MCF 10A (cell line): ENCODE measurements around the gene RPS6KA2. TPM values are rescaled to one million over a fixed set of nuclear protein-coding genes. Genes with fewer than 3 reads are reported as not detected.
A peak's percentile ranks its signal among the peaks of the same experiment; 100 is the strongest.

Experiments
- BruUV-seq: library from RNA; stranded (reverse); fragments of 400-500 nt; replicated peaks from 2 replicates; lab custom pipeline; 2021; lab: Mats Ljungman, UMichigan
- CTCF ChIA-PET: fragments of 300-600 bp; sonication (Branson Sonifier 250); formaldehyde crosslinking; extraction: SDS; loops from one replicate; lab custom pipeline; 2021; ENCODE audit warnings: antibody characterized with exemption, inconsistent platforms; lab: Yijun Ruan, JAX
- POLR2A ChIA-PET: fragments of 300-600, 350-650 bp; sonication (Branson Sonifier 250); formaldehyde crosslinking; extraction: SDS; loops from one replicate; lab custom pipeline; 2020; ENCODE audit warnings: antibody characterized with exemption, inconsistent platforms; lab: Yijun Ruan, JAX
- DNase-seq: peaks from one replicate; pipeline ENCODE4 v3.0.0-alpha.2; 2018; ENCODE audit not compliant: unreplicated experiment
- H3K27ac Mint-ChIP-seq: one replicate; pipeline ENCODE4 v1.8.0; 2022; ENCODE audit warnings: mild to moderate bottlenecking, low read depth, mixed read lengths; ENCODE audit not compliant: unreplicated experiment
- H3K27me3 Mint-ChIP-seq: one replicate; pipeline ENCODE4 v1.8.0; 2022; ENCODE audit warnings: mixed read lengths; ENCODE audit not compliant: insufficient read depth, unreplicated experiment
- H3K36me3 Mint-ChIP-seq: one replicate; pipeline ENCODE4 v1.8.0; 2022; ENCODE audit warnings: mild to moderate bottlenecking, moderate library complexity, mixed read lengths; ENCODE audit not compliant: insufficient read depth, unreplicated experiment
- H3K4me1 Mint-ChIP-seq: one replicate; pipeline ENCODE4 v1.8.0; 2022; ENCODE audit warnings: mixed read lengths; ENCODE audit not compliant: insufficient read depth, unreplicated experiment
- H3K4me3 Mint-ChIP-seq: one replicate; pipeline ENCODE4 v1.8.0; 2022; ENCODE audit warnings: mild to moderate bottlenecking, moderate library complexity, mixed read lengths; ENCODE audit not compliant: unreplicated experiment
- H3K9me3 Mint-ChIP-seq: one replicate; pipeline ENCODE4 v1.8.0; 2022; ENCODE audit warnings: mixed read lengths; ENCODE audit not compliant: unreplicated experiment
- intact Hi-C: fragments of 100-400 bp; cut with micrococcal nuclease; formaldehyde crosslinking; loops from 2 replicates; pipeline ENCODE4 v1.14.1; 2022
- total RNA-seq: library from RNA; stranded (reverse); gene quantifications from 2 replicates; pipeline ENCODE4 v1.2.3, GENCODE V29; 2022
- TF ChIP-seq, protein P1 (sequence below): fragments of 200-600 bp; IDR thresholded peaks from one replicate; pipeline ENCODE4 v1.8.0; 2022; ENCODE audit warnings: antibody characterized with exemption, mild to moderate bottlenecking; ENCODE audit not compliant: unreplicated experiment

The RPS6KA2 gene
- total RNA-seq, 1 experiment from 2014 or later = 126 TPM

DNA sequence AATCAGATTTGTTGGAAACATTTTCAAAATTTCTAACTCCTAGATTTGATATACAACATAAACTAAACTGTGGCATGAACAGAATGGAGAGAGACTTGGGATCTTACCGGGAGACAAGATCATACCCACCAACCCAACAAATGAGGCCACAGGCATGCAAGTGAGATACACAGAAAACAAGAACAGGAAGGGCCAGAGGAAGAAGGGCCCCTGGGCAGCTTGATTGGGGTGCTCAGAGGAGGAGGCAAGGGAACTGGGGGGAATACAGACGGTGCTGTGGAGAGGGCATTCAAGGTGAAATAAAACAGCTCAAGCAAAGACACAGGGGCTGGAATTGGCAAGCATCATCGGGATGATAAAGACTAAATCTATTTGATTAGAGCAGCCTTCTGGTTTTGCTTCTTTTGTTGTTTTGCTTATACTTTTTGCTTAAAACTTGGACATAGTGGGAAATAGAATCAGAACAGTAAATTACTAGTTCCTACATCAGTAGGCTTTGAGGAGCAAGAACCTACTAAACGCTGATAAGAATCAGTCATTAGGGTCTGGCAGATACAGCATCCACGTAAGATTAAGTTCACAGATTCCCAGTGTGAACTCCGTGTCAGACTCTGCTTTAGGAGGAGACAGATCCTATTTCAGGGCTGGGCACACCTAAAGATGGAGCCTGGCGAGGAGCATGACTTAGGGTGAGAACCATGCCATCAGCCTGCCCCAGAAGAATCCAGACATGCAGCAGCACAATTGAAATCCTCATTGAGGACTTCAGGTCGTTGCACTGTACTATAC lies 37.1 kb downstream of the RPS6KA2 start:
- BruUV-seq = no TSS peak
- Mint-ChIP-seq H3K4me1 (peaks cover 35% of the 10 kb centered on the region), H3K27ac (peak overlapping the region; percentile 7), H3K27me3 (no peaks in the 10 kb centered on the region), H3K9me3 (no peaks in the 10 kb centered on the region), H3K4me3 (no peak overlapping the region), H3K36me3 (peaks cover 30% of the 10 kb centered on the region)
- ChIA-PET CTCF (no interaction called here), POLR2A (interaction anchor here (1.0 kb wide), 1 partner anchor 34 kb away, joined by 3 read pairs; no protein-coding TSS in a partner anchor)
- intact Hi-C loops = no loop called here
- TF ChIP-seq, protein P1, sequence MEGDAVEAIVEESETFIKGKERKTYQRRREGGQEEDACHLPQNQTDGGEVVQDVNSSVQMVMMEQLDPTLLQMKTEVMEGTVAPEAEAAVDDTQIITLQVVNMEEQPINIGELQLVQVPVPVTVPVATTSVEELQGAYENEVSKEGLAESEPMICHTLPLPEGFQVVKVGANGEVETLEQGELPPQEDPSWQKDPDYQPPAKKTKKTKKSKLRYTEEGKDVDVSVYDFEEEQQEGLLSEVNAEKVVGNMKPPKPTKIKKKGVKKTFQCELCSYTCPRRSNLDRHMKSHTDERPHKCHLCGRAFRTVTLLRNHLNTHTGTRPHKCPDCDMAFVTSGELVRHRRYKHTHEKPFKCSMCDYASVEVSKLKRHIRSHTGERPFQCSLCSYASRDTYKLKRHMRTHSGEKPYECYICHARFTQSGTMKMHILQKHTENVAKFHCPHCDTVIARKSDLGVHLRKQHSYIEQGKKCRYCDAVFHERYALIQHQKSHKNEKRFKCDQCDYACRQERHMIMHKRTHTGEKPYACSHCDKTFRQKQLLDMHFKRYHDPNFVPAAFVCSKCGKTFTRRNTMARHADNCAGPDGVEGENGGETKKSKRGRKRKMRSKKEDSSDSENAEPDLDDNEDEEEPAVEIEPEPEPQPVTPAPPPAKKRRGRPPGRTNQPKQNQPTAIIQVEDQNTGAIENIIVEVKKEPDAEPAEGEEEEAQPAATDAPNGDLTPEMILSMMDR = no peak
- DNase-seq = no peak

DNA sequence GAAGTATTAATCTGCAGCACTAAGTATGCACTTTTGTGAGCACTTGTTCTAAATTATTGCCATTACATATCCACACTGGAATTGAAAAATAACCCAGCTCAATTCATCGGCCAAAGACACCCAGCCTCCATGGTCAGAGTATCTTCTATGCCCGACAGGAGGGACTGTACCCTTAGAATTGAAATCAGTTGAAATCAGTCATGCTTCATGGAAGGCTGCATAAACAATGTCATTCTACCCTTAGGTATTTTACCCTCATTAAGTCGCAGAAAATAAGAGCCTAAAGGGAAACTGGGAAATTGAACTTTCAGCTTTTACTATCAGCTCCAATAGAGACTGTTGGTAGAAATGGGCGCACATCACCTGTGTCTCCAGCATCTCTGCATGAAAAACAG lies 37.7 kb downstream of the RPS6KA2 start:
- H3K27me3 Mint-ChIP-seq = no peaks in the 10 kb centered on the region
- TF ChIP-seq, protein P1 = no peak
- H3K9me3 Mint-ChIP-seq = no peaks in the 10 kb centered on the region
- no peak for DNase-seq
- BruUV-seq = no TSS peak
- H3K4me1 Mint-ChIP-seq = peaks cover 36% of the 10 kb centered on the region
- H3K4me3 Mint-ChIP-seq = no peak overlapping the region
- ChIA-PET CTCF (interaction anchor here (0.5 to 0.9 kb wide), 2 partner anchors 178 to 400 kb away, joined by 3 read pairs; no protein-coding TSS in a partner anchor), POLR2A (interaction anchor here (1.0 kb wide), 1 partner anchor 35 kb away, joined by 3 read pairs; no protein-coding TSS in a partner anchor)
- intact Hi-C loops = no loop called here
- H3K27ac Mint-ChIP-seq = peak overlapping the region; percentile 7
- H3K36me3 Mint-ChIP-seq = peaks cover 30% of the 10 kb centered on the region

DNA sequence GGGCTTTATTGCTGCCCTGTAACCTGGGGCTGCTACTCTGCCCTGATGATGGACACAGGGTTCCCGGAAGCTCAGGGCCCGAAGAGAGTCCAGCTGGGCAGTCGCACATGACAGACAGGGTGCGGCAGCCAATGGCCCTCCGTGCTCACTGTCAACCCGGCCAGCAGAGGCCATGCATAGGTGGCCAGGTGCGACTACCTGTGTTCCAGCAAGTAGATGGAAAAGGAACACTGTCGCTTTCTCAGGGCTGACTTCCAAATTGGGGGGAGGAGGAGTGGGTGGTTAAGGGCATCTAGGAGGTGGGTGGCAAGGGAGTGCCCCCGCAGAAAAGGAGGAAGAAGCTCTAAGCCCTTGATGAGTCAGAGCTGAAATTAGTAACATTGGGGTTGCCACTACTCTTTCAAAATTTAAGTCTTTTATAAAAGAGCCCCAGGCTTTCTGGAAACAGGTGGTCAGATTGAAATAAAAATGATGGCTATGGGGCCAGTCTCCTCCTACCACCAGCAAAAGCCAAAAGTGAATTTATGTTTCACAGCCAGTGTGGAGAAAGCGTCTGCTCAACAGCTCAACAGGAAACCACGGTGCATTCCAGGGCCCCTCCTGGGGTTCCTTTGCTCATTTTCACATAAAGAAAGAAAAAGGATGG lies 38.2 kb downstream of the RPS6KA2 start:
- H3K36me3 Mint-ChIP-seq = peaks cover 30% of the 10 kb centered on the region
- H3K4me3 Mint-ChIP-seq = no peak overlapping the region
- intact Hi-C loops = no loop called here
- no peak overlapping the region for H3K27ac Mint-ChIP-seq
- H3K4me1 Mint-ChIP-seq = peaks cover 41% of the 10 kb centered on the region
- H3K9me3 Mint-ChIP-seq = no peaks in the 10 kb centered on the region
- TF ChIP-seq, protein P1 = no peak
- ChIA-PET POLR2A (interaction anchor here (1.0 kb wide), 1 partner anchor 36 kb away, joined by 3 read pairs; no protein-coding TSS in a partner anchor), CTCF (interaction anchor here (0.5 to 0.9 kb wide), 2 partner anchors 178 to 400 kb away, joined by 3 read pairs; no protein-coding TSS in a partner anchor)
- no peaks in the 10 kb centered on the region for H3K27me3 Mint-ChIP-seq
- no TSS peak for BruUV-seq
- DNase-seq = peak; percentile 38
